OCI-LY7 (cell line): Measurements from ENCODE around the gene USP32.
"Not testable (repeated sequence)": the region's sequence is repeated elsewhere in the genome, so short reads cannot be mapped to it uniquely, and the experiment has no call there.

Source experiments
- CTCF ChIP-seq: fragments of 200-600 bp; sonication (generic); conservative IDR thresholded peaks from 2 replicates; pipeline ENCODE4 v1.5.1; 2014; ENCODE audit warnings: mild to moderate bottlenecking, antibody characterized with exemption, low read length, moderate library complexity, mixed read lengths
- EZH2phosphoT487 ChIP-seq: fragments of 200-600 bp; sonication (generic); IDR thresholded peaks from 2 replicates; pipeline ENCODE4 v1.6.1; 2018; ENCODE audit warnings: low read depth, borderline replicate concordance, mild to moderate bottlenecking, mixed run types, antibody characterized with exemption, low read length, moderate library complexity, mixed read lengths

DNA sequence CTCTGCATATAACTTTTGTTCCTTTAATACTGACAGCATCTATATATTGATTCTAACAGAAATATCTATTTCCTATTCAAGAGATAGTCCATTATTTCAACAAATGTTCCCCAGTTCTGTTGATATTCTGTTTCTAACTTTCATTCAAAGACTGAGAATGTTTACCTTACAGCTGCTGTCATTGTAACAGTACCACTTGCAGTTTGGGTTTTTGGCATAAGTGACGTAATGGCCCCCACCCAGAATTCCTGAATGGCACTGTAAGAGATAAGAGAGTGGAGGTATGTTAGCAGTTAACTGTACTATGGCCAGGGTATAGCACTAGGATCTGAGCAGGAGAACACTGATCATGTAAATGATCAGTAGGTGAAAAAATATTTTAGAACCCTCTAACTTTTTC is 211.6 kb downstream of the USP32 start:
- TF ChIP-seq CTCF, EZH2phosphoT487: not testable (repeated sequence)
